ENCODE measurements around the gene UIMC1.

Gene UIMC1

DNA sequence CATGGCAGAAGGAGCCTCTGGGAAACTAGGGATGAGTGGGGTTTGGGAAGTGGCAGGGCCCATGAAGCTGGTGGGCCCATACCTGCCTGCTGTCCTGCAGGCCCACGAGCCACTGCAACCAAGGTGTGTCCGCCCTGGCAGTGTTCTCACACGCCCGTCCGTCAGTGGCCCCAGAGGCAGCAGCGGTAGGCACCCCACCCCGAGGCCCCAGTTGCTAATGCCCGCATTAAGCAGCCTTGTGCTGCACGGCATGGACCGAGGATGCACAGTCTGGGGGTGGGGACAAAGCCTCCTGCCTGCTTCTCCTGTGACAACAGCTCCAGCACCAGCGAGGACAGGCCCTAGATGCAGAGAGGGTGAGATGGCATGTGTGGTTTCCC, 148.7 kb downstream of the UIMC1 start (continued):
- TF ChIP-seq, protein P1, sequence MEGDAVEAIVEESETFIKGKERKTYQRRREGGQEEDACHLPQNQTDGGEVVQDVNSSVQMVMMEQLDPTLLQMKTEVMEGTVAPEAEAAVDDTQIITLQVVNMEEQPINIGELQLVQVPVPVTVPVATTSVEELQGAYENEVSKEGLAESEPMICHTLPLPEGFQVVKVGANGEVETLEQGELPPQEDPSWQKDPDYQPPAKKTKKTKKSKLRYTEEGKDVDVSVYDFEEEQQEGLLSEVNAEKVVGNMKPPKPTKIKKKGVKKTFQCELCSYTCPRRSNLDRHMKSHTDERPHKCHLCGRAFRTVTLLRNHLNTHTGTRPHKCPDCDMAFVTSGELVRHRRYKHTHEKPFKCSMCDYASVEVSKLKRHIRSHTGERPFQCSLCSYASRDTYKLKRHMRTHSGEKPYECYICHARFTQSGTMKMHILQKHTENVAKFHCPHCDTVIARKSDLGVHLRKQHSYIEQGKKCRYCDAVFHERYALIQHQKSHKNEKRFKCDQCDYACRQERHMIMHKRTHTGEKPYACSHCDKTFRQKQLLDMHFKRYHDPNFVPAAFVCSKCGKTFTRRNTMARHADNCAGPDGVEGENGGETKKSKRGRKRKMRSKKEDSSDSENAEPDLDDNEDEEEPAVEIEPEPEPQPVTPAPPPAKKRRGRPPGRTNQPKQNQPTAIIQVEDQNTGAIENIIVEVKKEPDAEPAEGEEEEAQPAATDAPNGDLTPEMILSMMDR (tag by site-specific recombination; IDR thresholded peaks at IDR 0.05), result no peak
- no peak for TF ChIP-seq ZNF416 (tag by site-specific recombination; IDR thresholded peaks at IDR 0.05)
- no peak for TF ChIP-seq ZNF623 (tag by site-specific recombination; IDR thresholded peaks at IDR 0.05)

GRCh38 chr5:176857216-176857893, 149.2 kb downstream of the UIMC1 start:
- TF ChIP-seq SCRT2 (tag by site-specific recombination; IDR thresholded peaks at IDR 0.05) (no peak), ZNF555 (tag by site-specific recombination; conservative IDR thresholded peaks at IDR 0.05) (no peak), ZNF776 (tag by site-specific recombination; IDR thresholded peaks at IDR 0.05; ENCODE audit: borderline replicate concordance) (no peak), ZNF548 (tag by site-specific recombination; IDR thresholded peaks at IDR 0.05) (no peak), REST (tag by site-specific recombination; IDR thresholded peaks at IDR 0.05) (no peak), ZBTB44 (tag by site-specific recombination; IDR thresholded peaks at IDR 0.05) (no peak)
- TF ChIP-seq, protein P2, sequence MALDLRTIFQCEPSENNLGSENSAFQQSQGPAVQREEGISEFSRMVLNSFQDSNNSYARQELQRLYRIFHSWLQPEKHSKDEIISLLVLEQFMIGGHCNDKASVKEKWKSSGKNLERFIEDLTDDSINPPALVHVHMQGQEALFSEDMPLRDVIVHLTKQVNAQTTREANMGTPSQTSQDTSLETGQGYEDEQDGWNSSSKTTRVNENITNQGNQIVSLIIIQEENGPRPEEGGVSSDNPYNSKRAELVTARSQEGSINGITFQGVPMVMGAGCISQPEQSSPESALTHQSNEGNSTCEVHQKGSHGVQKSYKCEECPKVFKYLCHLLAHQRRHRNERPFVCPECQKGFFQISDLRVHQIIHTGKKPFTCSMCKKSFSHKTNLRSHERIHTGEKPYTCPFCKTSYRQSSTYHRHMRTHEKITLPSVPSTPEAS (tag by site-specific recombination; IDR thresholded peaks at IDR 0.05), result peak; percentile 86
- POLR2A ChIA-PET, result no interaction called here
- Histone ChIP-seq H3K4me1 (ENCODE audit: control insufficient read depth, insufficient read depth, low read length) (no peaks in the 10 kb centered on the region), H3K36me3 (ENCODE audit: control insufficient read depth in 2 of 2, insufficient read depth in 1 of 2, low read length in 2 of 2) (no peaks in the 10 kb centered on the region), H3K4me3 (ENCODE audit: low read depth, low read length) (no peak overlapping the region), H3K9me3 (ENCODE audit: control insufficient read depth, insufficient read depth, low read depth, low read length) (no peaks in the 10 kb centered on the region), H3K27ac (ENCODE audit: extremely low read depth, low read depth, low read length) (no peak overlapping the region)
- CTCF ChIA-PET, result interaction anchor here (0.8 to 0.9 kb wide), 2 partner anchors 12 to 194 kb away, joined by 3 read pairs; no protein-coding TSS in a partner anchor

DNA sequence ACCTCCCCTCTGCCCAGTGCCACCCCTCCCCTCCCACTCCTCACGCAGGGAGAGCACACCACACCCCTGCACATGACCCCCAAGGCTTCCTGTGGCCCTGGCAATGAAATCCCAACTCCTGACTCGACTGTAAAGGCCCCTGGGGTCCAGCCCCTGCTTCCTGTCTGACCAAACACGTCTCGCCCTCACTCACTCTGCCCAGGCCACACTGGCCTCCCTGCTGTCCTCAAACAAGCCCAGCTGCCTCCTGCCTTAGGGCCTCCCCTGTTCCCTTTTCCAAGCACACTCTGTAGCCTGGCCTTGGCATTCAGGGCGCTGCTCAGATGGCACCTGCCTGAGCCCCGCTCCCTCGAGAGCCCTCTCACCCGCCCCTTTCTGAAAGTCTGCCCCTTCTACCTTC, 149.8 kb downstream of the UIMC1 start:
- H3K4me3 ChIP-seq (ENCODE audit: low read depth, low read length), result no peak overlapping the region
- no peaks in the 10 kb centered on the region for H3K9me3 ChIP-seq (ENCODE audit: control insufficient read depth, insufficient read depth, low read depth, low read length)
- H3K4me1 ChIP-seq (ENCODE audit: control insufficient read depth, insufficient read depth, low read length), result no peaks in the 10 kb centered on the region
- H3K36me3 ChIP-seq (ENCODE audit: control insufficient read depth in 2 of 2, insufficient read depth in 1 of 2, low read length in 2 of 2), result no peaks in the 10 kb centered on the region
- TF ChIP-seq ZSCAN5A (tag by site-specific recombination; IDR thresholded peaks at IDR 0.05) (no peak), ZNF146 (tag by site-specific recombination; IDR thresholded peaks at IDR 0.05) (no peak)
- no peak overlapping the region for H3K27ac ChIP-seq (ENCODE audit: extremely low read depth, low read depth, low read length)
- CTCF ChIA-PET, result no interaction called here
- POLR2A ChIA-PET, result no interaction called here

Data from HEK293 (cell line).